HEK293 (cell line): ENCODE data around the gene MEGF10.

ENCODE experiments used
- CTCF ChIA-PET: fragments of 350-600 bp; formaldehyde crosslinking; extraction: SDS; loops from one replicate; lab custom pipeline; 2021; ENCODE audit warnings: antibody characterized with exemption; lab: Yijun Ruan, JAX
- POLR2A ChIA-PET: fragments of 300-600 bp; formaldehyde crosslinking; extraction: SDS; loops from one replicate; lab custom pipeline; 2020; ENCODE audit warnings: antibody characterized with exemption, inconsistent platforms; lab: Yijun Ruan, JAX
- H3K27ac ChIP-seq: fragments of 200-500 bp; sonication (Bioruptor generic); 2 replicates; pipeline ENCODE4 v1.5.1; 2014; ENCODE audit warnings: low read depth, low read length, control low read depth, inconsistent platforms; ENCODE audit errors: extremely low read depth
- H3K36me3 ChIP-seq, 2 experiments: fragments of 200-500 bp in 1 of 2; sonication (Bioruptor generic) in 1 of 2; 1 replicate in 1 of 2; 2 replicates in 1 of 2; pipeline ENCODE4 v1.5.1; 2014 to 2017; ENCODE audit warnings: inconsistent platforms in 2 of 2, low read length in 2 of 2; ENCODE audit not compliant: control insufficient read depth in 2 of 2, insufficient read depth in 1 of 2
- H3K4me1 ChIP-seq: fragments of 200-500 bp; sonication (Bioruptor generic); 2 replicates; pipeline ENCODE4 v1.5.1; 2014; ENCODE audit warnings: mild to moderate bottlenecking, low read length, inconsistent platforms; ENCODE audit not compliant: control insufficient read depth, insufficient read depth
- H3K4me3 ChIP-seq: 2 replicates; pipeline ENCODE4 v1.5.1; 2011; ENCODE audit warnings: low read depth, mild to moderate bottlenecking, control low read depth, low read length, moderate library complexity
- H3K9me3 ChIP-seq: fragments of 200-500 bp; sonication (Bioruptor generic); 2 replicates; pipeline ENCODE4 v1.5.1; 2014; ENCODE audit warnings: low read depth, low read length, inconsistent platforms; ENCODE audit not compliant: control insufficient read depth, insufficient read depth
- BCL11A ChIP-seq: fragments of 450-650 bp; formaldehyde crosslinking; IDR thresholded peaks from 2 replicates; pipeline ENCODE4 v1.5.1; 2016; ENCODE audit warnings: low read depth, missing biosample characterization, missing genetic modification characterization
- EGR2 ChIP-seq: fragments of 450-650 bp; formaldehyde crosslinking; IDR thresholded peaks from 2 replicates; pipeline ENCODE4 v1.5.1; 2016; ENCODE audit warnings: low read depth, missing biosample characterization, missing genetic modification characterization
- GLI2 ChIP-seq: fragments of 450-650 bp; formaldehyde crosslinking; IDR thresholded peaks from 2 replicates; pipeline ENCODE4; 2017; ENCODE audit warnings: missing biosample characterization, missing genetic modification characterization, low read depth, borderline replicate concordance
- HOXA7 ChIP-seq: sonication (generic); formaldehyde crosslinking; IDR thresholded peaks from 2 replicates; pipeline ENCODE4 v1.8.1; 2022; ENCODE audit warnings: missing genetic modification reagents, borderline replicate concordance
- KLF7 ChIP-seq: fragments of 450-650 bp; formaldehyde crosslinking; IDR thresholded peaks from 2 replicates; pipeline ENCODE4 v1.5.1; 2016; ENCODE audit warnings: missing biosample characterization, missing genetic modification characterization, borderline replicate concordance
- KLF8 ChIP-seq: fragments of 450-650 bp; formaldehyde crosslinking; IDR thresholded peaks from 2 replicates; pipeline ENCODE4 v1.5.1; 2016; ENCODE audit warnings: missing biosample characterization, missing genetic modification characterization
- MZF1 ChIP-seq: fragments of 450-650 bp; formaldehyde crosslinking; IDR thresholded peaks from 2 replicates; pipeline ENCODE4 v1.5.1; 2017; ENCODE audit warnings: missing biosample characterization, missing genetic modification characterization, borderline replicate concordance
- REPIN1 ChIP-seq: fragments of 450-650 bp; formaldehyde crosslinking; IDR thresholded peaks from 2 replicates; pipeline ENCODE4 v1.5.1; 2017; ENCODE audit warnings: missing biosample characterization, missing genetic modification characterization, low read depth
- ZBTB1 ChIP-seq: fragments of 450-650 bp; formaldehyde crosslinking; IDR thresholded peaks from 2 replicates; pipeline ENCODE4 v1.5.1; 2016; ENCODE audit warnings: missing biosample characterization, missing genetic modification characterization
- ZBTB10 ChIP-seq: fragments of 450-650 bp; formaldehyde crosslinking; IDR thresholded peaks from 2 replicates; pipeline ENCODE4 v1.5.1; 2016; ENCODE audit warnings: missing biosample characterization, missing genetic modification characterization
- ZBTB20 ChIP-seq: fragments of 450-650 bp; formaldehyde crosslinking; IDR thresholded peaks from 2 replicates; pipeline ENCODE4 v1.5.1; 2016; ENCODE audit warnings: missing biosample characterization, missing genetic modification characterization
- ZBTB48 ChIP-seq: fragments of 450-650 bp; formaldehyde crosslinking; IDR thresholded peaks from 2 replicates; pipeline ENCODE4 v1.5.1; 2016; ENCODE audit warnings: missing biosample characterization, missing genetic modification characterization
- ZNF10 ChIP-seq: fragments of 450-650 bp; formaldehyde crosslinking; IDR thresholded peaks from 2 replicates; pipeline ENCODE4 v1.5.1; 2017; ENCODE audit warnings: missing biosample characterization, missing genetic modification characterization
- ZNF121 ChIP-seq: fragments of 450-650 bp; formaldehyde crosslinking; IDR thresholded peaks from 2 replicates; pipeline ENCODE4 v1.5.1; 2016; ENCODE audit warnings: missing biosample characterization, missing genetic modification characterization
- ZNF16 ChIP-seq: fragments of 450-650 bp; formaldehyde crosslinking; IDR thresholded peaks from 2 replicates; pipeline ENCODE4 v1.5.1; 2016; ENCODE audit warnings: low read depth, missing biosample characterization, missing genetic modification characterization
- ZNF248 ChIP-seq: fragments of 450-650 bp; formaldehyde crosslinking; IDR thresholded peaks from 2 replicates; pipeline ENCODE4 v1.5.1; 2017; ENCODE audit warnings: missing biosample characterization, missing genetic modification characterization
- ZNF311 ChIP-seq: fragments of 450-650 bp; formaldehyde crosslinking; IDR thresholded peaks from 2 replicates; pipeline ENCODE4 v1.5.1; 2017; ENCODE audit warnings: missing biosample characterization, missing genetic modification characterization, borderline replicate concordance
- ZNF37A ChIP-seq: fragments of 450-650 bp; IDR thresholded peaks from 2 replicates; pipeline ENCODE4 v1.5.1; 2018; ENCODE audit warnings: missing biosample characterization, missing genetic modification characterization
- ZNF404 ChIP-seq: fragments of 450-650 bp; formaldehyde crosslinking; IDR thresholded peaks from 2 replicates; pipeline ENCODE4 v1.5.1; 2017; ENCODE audit warnings: missing biosample characterization, missing genetic modification characterization
- ZNF426 ChIP-seq: fragments of 450-650 bp; formaldehyde crosslinking; IDR thresholded peaks from 2 replicates; pipeline ENCODE4 v1.5.1; 2017; ENCODE audit warnings: missing biosample characterization, missing genetic modification characterization, mild to moderate bottlenecking, inconsistent platforms, moderate library complexity
- ZNF433 ChIP-seq: fragments of 450-650 bp; formaldehyde crosslinking; IDR thresholded peaks from 2 replicates; pipeline ENCODE4 v1.5.1; 2016; ENCODE audit warnings: missing biosample characterization, missing genetic modification characterization, low read depth
- ZNF549 ChIP-seq: fragments of 450-650 bp; IDR thresholded peaks from 2 replicates; pipeline ENCODE4 v1.5.1; 2018; ENCODE audit warnings: missing biosample characterization, missing genetic modification characterization, mild to moderate bottlenecking, inconsistent platforms, moderate library complexity
- ZNF555 ChIP-seq: fragments of 450-650 bp; formaldehyde crosslinking; conservative IDR thresholded peaks from 2 replicates; pipeline ENCODE4 v1.5.1; 2017; ENCODE audit warnings: missing biosample characterization, mild to moderate bottlenecking, missing genetic modification characterization, inconsistent platforms
- ZNF580 ChIP-seq: fragments of 450-650 bp; formaldehyde crosslinking; IDR thresholded peaks from 2 replicates; pipeline ENCODE4 v1.5.1; 2016; ENCODE audit warnings: missing biosample characterization, missing genetic modification characterization
- ZNF623 ChIP-seq: fragments of 450-650 bp; formaldehyde crosslinking; IDR thresholded peaks from 2 replicates; pipeline ENCODE4 v1.5.1; 2016; ENCODE audit warnings: missing biosample characterization, missing genetic modification characterization
- ZNF645 ChIP-seq: fragments of 450-650 bp; formaldehyde crosslinking; IDR thresholded peaks from 2 replicates; pipeline ENCODE4; 2016; ENCODE audit warnings: missing biosample characterization, missing genetic modification characterization
- ZNF843 ChIP-seq: fragments of 450-650 bp; formaldehyde crosslinking; IDR thresholded peaks from 2 replicates; pipeline ENCODE4 v1.5.1; 2016; ENCODE audit warnings: missing biosample characterization, missing genetic modification characterization

MEGF10 gene

GRCh38 chr5:127472700-127473099, 182.1 kb downstream of the MEGF10 start:
- Histone ChIP-seq H3K36me3 (no peaks in the 10 kb centered on the region), H3K9me3 (no peaks in the 10 kb centered on the region), H3K4me3 (no peak overlapping the region), H3K27ac (no peak overlapping the region), H3K4me1 (no peaks in the 10 kb centered on the region)
- POLR2A ChIA-PET = no interaction called here
- CTCF ChIA-PET = interaction anchor here (0.7 to 2.6 kb wide), 4 partner anchors 18 to 181 kb away, joined by 3 to 11 read pairs (median 4); no protein-coding TSS in a partner anchor
- TF ChIP-seq KLF7 (tag by site-specific recombination) (no peak), KLF8 (no peak), ZNF121 (tag by site-specific recombination) (no peak), ZNF311 (tag by site-specific recombination) (no peak), ZNF433 (tag by site-specific recombination) (no peak), ZNF404 (tag by site-specific recombination) (no peak), ZNF843 (tag by site-specific recombination) (no peak), ZNF555 (tag by site-specific recombination) (no peak), ZNF10 (tag by site-specific recombination) (no peak), ZNF16 (tag by site-specific recombination) (no peak), ZNF580 (tag by site-specific recombination) (no peak), ZNF623 (tag by site-specific recombination) (no peak), REPIN1 (no peak), ZBTB1 (no peak)
- TF ChIP-seq, all 188 proteins: peak for 0

- no peak for TF ChIP-seq GLI2 (tag by site-specific recombination)
- no peak for TF ChIP-seq ZNF248 (tag by site-specific recombination)
- no peak for TF ChIP-seq ZNF843 (tag by site-specific recombination)
- TF ChIP-seq ZBTB10 (tag by site-specific recombination) = no peak
- TF ChIP-seq BCL11A (tag by site-specific recombination) = no peak
- no peak for TF ChIP-seq EGR2 (tag by site-specific recombination)
- TF ChIP-seq MZF1 (tag by site-specific recombination) = no peak
- no peak for TF ChIP-seq ZBTB48
- TF ChIP-seq HOXA7 = no peak
- no peak for TF ChIP-seq ZNF426 (tag by site-specific recombination)
- TF ChIP-seq ZBTB20 = no peak
- no peak for TF ChIP-seq ZNF549 (tag by site-specific recombination)
- no peak for TF ChIP-seq ZNF645 (tag by site-specific recombination)
- TF ChIP-seq ZNF37A (tag by site-specific recombination) = no peak
- TF ChIP-seq, all 188 proteins: peak for 0
- no peaks in the 10 kb centered on the region for H3K4me1 ChIP-seq
- ChIA-PET CTCF (no interaction called here), POLR2A (no interaction called here)
- no peak overlapping the region for H3K4me3 ChIP-seq
- H3K9me3 ChIP-seq = no peaks in the 10 kb centered on the region
- no peaks in the 10 kb centered on the region for H3K36me3 ChIP-seq
- no peak overlapping the region for H3K27ac ChIP-seq
Observed at GRCh38 chr5:127486471-127486870, 195.9 kb downstream of the MEGF10 start.
